DLD1 (cell line): ENCODE measurements around the gene IL4I1.

ENCODE experiments used
- in situ Hi-C: cut with HindIII; loops from 2 replicates; pipeline ENCODE4 v1.10.0; 2017; ENCODE audit warnings: low sequenced_read_pairs

The IL4I1 gene

DNA sequence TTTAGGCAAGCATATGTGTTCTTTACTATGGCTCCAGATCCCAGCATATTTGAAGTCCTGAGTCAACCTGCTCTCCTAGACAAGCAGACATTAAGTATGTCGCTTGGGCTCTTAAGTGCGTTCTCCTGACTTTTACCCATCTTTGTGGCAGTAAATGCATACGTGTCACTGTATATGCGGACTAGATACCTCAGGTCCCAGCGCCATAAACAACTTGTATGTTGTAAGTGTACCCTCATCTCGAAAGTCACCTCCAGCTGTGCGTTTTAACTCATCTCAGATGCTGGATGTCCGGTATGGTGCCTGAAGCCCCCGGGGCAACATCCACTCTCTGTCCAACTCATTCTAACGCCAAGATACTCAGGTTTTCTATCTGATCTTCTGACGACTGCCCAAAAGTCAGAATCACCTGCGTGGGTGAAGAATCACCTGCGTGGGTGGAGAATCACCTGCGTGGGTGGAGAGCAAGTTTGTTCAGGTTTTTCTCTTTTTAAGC, 44.0 kb downstream of the IL4I1 start:
- in situ Hi-C loops = no loop called here

- in situ Hi-C loops = no loop called here
These were observed 45.0 kb downstream of the IL4I1 start for GRCh38 chr19:49851456-49852259.

GRCh38 chr19:49850487-49851342, 46.0 kb downstream of the IL4I1 start, which contains the start of gene PTOV1:
PTOV1 (plus strand) TSS chr19:49851159.
- in situ Hi-C loops = no loop called here

DNA sequence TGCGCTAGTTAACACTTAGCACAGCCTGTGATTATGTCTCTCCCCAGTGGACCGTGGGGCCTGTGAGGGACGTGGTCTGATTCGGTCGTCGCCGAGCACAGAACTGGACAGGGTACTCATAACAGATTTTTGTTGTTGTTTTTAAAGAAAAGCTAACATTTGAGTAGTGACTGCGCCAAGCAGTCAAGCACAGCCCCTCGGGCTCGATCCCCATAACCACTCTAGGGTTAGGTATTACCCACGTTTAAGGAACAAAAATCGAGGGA, 46.5 kb downstream of the IL4I1 start:
- in situ Hi-C loops = no loop called here

GRCh38 chr19:49849433-49850220, 47.1 kb downstream of the IL4I1 start:
- in situ Hi-C loops = no loop called here

GRCh38 chr19:49848938-49849337, 47.7 kb downstream of the IL4I1 start:
- in situ Hi-C loops = no loop called here

GRCh38 chr19:49847731-49848696, 48.7 kb downstream of the IL4I1 start:
- in situ Hi-C loops = no loop called here

DNA sequence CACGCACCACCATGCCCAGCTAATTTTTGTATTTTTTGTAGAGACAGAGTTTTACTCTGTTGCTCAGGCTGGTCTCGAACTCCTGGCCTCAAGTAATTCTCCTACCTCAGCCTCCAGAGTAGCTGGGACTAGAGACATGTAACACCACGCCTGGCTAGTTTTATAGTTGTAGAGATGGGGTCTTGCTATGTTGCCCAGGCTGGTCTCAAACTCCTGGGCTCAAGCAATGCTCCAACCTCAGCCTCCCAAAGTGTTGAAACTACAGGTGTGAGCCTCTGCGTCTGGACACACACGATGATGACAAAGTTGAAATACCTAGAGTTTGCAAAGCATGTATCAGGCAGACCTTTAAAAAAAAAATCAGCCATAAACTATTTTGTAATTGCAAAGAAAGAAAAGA, 50.3 kb downstream of the IL4I1 start:
- in situ Hi-C loops = no loop called here

GRCh38 chr19:49845414-49845813, 51.3 kb downstream of the IL4I1 start:
- in situ Hi-C loops = no loop called here

DNA sequence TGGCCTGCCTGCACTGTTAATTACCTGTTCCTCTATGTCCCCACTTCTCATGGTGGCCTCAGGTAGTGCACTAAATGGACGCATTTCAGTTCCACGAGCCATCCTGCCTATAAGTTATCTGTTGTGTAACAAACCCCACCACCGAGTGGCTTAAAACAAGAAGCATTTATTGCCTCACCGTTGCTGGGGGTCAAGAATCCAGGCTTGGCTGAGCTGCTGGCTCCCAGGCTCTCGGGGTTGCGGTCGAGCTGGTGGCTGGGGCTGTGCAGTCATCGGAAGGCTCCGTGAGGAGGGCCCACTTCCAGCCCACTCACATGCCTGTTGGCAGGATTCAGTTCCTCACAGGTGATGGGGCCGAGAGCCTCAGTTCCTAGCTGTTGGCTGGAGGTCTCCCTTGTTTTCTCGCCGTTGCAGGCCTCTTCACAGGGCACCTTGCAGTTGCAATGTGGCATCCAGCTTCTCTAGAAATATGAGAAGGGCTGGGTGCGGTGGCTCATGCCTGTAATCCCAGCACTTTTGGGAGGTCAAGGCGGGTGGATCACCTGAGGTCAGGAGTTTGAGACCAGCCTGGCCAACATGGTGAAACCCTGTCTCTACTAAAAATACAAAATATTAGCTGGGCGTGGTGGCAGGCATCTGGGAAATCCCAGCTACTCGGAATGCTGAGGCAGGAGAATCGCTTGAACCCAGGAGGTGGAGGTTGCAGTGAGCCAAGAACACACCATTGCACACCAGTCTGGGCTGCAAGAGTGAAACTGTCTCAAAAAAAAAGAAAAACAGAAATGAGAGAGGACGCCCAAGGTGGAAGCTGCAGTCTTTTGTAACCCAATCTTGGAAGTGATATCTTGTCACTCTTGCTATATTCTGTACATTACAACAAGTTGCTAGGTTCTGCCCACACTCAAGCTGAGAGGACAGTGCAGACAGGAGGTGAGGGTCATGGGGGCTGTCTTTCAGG, 52.3 kb downstream of the IL4I1 start:
- in situ Hi-C loops = no loop called here

DNA sequence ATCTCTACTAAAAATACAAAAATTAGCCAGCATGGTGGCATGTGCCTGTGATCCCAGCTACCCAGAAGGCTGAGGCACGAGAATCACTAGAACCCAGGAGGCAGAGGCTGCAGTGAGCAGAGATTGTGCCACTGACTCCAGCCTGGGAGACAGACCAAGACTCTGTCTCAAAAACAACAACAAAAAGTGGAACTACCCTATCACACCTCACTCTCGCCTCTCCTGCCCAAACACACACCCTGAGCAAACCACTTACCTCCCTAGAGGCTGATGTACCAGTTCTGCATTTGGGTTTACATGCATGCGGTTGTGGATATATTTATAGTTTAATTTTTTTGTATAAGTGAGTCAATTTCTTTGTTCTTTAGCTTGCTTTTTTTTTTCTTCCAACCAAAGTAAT, 53.4 kb downstream of the IL4I1 start:
- in situ Hi-C loops = no loop called here

- in situ Hi-C loops = no loop called here
These were observed 55.9 kb downstream of the IL4I1 start for GRCh38 chr19:49840736-49841249.

DNA sequence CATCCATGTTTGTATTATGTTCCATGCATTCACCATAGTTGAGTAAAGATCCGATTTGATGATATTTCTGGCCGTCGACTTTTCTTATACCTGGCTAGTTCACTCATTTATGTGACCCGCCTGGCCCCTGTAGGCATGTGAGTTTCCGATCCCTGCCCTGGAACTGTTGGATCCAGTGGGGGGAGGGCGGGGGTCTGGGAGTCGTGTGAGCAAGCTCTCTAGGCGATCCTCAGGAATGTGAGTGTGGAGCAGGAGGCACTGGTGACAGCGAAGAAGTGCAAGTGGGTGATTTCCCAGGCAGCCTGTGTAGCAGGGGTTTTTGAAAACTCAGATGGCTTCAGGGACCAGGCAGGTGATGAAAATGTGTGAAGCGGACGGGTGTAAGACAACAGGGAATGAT, 56.4 kb downstream of the IL4I1 start:
- in situ Hi-C loops = no loop called here

DNA sequence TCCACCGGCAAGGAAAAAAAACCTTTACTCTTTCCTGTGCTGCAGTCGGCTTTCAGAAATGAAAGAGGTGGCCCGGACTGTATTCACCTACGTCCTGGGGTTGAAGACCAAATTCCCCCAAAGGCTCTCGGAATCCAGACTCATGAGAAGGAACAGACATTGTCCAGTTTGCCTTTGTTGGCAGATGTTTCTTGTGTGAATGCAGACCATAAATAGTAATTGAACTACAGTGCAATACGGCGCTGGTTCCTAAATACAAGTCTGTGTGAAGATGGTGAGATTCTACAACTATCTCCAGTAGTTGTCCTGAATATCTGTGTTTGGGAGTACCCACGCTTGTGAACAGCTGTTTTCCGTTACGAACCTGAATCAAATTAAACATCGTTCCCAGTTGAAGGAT, 57.0 kb downstream of the IL4I1 start:
- in situ Hi-C loops = no loop called here
